H7 (cell line): ENCODE measurements around the gene PEAK1. TPM values are rescaled to one million over a fixed set of nuclear protein-coding genes. Genes with fewer than 3 reads are reported as not detected.

Experiments
- DNase-seq: peaks from one replicate; pipeline ENCODE4 v3.0.0; 2012
- H3K27me3 ChIP-seq: 2 replicates; pipeline ENCODE4 v1.6.0; 2011; ENCODE audit warnings: mild to moderate bottlenecking, low read length; ENCODE audit not compliant: control insufficient read depth, insufficient read depth
- H3K36me3 ChIP-seq: replicated peaks from 2 replicates; pipeline ENCODE4 v1.5.1; 2011; ENCODE audit warnings: low read length; ENCODE audit not compliant: control insufficient read depth, insufficient read depth
- H3K4me3 ChIP-seq: 2 replicates; pipeline ENCODE4 v1.5.1; 2011; ENCODE audit warnings: low read depth, mild to moderate bottlenecking, control low read depth, low read length, moderate library complexity; ENCODE audit not compliant: insufficient read depth
- total RNA-seq: library from RNA; depleted of rRNA; stranded (reverse); fragments of >200 nt; shearing (Covaris generic); gene quantifications from 2 replicates; pipeline ENCODE4 v1.2.3, GENCODE V29; 2014

The PEAK1 gene
- total RNA-seq, 1 experiment from 2014 or later: 8.9 TPM

DNA sequence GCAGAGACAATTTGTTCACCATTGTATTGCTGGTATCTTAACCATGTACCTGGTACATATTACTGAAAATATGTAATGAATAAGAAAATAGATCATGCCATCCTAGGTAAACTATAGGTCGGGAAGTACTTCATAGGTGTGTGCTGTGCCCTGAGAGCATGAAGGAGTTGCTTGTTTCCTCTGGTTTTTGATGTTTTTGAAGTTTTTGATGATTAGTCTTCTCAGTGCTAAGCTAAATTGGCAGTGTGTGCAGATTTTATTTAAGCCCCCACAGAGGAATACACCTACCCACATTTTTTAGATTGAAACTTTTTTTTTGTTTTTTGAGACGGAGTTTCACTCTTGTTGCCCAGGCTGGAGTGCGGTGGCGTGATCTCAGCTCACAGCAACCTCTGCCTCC, 17.4 kb upstream of the PEAK1 start:
- no peak overlapping the region for H3K4me3 ChIP-seq
- H3K36me3 ChIP-seq: no peaks in the 10 kb centered on the region
- no peak for DNase-seq
- no peaks in the 10 kb centered on the region for H3K27me3 ChIP-seq

DNA sequence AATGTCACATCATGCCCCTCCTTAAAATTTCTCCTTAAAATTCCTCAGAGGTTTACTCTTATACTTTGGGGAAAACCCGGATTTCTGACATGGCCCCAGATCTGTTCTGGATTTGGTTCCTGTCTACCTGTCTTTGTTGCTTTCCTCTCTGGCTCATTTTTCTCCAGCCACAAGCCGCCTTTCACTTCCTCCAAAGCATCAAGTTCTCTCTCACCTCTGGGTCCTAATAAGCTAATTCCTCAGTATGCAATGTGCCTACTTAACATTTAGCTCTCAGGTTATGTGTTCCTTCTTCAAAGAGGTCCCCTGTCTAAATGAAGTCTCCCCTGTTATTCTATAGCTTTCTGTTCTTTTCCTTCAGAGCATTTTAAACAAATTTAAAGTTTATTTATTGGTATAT, 16.9 kb upstream of the PEAK1 start:
- H3K4me3 ChIP-seq: no peak overlapping the region
- DNase-seq: no peak
- H3K36me3 ChIP-seq: no peaks in the 10 kb centered on the region
- no peaks in the 10 kb centered on the region for H3K27me3 ChIP-seq

DNA sequence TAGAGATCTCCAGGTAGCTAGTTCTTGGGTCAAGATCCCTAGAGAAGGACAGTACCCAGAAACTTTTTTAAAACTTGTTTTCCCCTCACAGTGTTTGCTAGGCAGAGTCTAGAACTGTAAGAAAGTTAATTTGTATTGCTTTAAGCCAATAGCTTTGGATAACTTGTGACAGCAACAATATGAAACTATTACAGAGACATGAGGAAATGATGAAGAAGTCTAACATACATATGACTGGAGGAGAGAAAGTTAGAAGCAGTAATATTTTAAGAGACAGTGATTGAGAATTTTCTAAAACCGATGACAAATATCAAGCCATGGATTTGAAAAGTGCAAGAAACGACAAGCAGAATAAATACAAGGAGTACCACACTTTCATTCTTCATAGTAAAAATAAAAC, 10.7 kb upstream of the PEAK1 start:
- no peaks in the 10 kb centered on the region for H3K36me3 ChIP-seq
- no peaks in the 10 kb centered on the region for H3K27me3 ChIP-seq
- DNase-seq: no peak
- no peak overlapping the region for H3K4me3 ChIP-seq

DNA sequence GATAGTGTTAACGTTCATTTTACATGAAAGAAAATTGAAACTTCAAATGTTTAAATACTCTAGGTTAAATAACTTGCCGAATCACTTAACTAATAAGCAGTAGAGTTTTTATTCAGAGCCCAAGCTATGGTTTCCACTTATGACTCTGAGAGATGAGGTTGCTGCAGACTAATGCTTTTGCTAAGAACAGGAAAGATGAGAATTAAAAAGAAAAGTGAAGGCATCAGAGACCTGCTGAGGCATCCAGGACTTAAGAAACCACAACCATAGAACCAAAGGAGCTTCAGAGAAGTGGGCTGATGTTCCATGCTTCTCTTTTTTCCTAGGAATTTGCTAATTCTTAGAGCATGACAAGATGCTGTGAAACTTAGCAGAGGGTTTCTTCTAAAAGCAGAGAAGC, 10.3 kb upstream of the PEAK1 start:
- Histone ChIP-seq H3K27me3 (no peaks in the 10 kb centered on the region), H3K4me3 (no peak overlapping the region), H3K36me3 (no peaks in the 10 kb centered on the region)
- no peak for DNase-seq

DNA sequence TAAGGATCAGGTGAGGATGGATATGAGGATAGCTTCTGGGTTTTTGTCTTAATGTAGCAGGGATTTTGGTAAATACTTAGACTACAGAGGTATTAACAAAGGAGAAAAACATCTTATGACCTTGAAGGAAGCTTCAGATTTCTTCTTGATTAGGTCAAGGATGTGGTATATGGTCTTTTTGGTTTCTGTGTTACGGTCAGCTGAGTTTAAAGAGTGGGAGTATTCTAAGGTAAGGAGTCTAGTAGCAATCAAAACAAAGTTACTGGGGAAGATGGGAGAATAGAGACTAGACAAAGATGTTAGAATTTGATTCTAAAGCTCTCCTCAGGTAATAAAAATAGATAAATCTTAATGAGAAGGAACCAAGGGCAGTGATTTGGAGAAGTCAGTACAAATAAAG, 7.0 kb upstream of the PEAK1 start:
- H3K36me3 ChIP-seq: no peaks in the 10 kb centered on the region
- no peak overlapping the region for H3K4me3 ChIP-seq
- no peaks in the 10 kb centered on the region for H3K27me3 ChIP-seq
- no peak for DNase-seq

DNA sequence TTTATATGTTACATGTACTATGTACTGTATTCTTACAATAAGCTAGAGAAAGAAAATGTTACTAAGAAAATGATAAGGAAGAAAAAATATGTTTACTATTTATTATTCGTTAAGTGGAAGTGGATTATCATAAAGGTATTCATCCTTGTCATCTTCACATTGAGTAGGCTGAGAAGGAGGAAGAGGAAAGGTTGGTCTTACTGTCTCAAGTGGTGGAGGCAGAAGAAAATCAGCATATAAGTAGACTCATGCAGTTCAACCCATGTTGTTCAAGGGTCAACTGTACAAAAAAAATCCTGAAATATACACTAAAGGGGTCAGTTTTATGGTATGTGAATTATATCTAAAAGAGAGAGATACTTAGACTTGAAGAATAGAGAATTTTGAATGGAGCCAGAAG, 6.5 kb upstream of the PEAK1 start:
- no peak for DNase-seq
- Histone ChIP-seq H3K36me3 (no peaks in the 10 kb centered on the region), H3K4me3 (no peak overlapping the region), H3K27me3 (no peaks in the 10 kb centered on the region)

DNA sequence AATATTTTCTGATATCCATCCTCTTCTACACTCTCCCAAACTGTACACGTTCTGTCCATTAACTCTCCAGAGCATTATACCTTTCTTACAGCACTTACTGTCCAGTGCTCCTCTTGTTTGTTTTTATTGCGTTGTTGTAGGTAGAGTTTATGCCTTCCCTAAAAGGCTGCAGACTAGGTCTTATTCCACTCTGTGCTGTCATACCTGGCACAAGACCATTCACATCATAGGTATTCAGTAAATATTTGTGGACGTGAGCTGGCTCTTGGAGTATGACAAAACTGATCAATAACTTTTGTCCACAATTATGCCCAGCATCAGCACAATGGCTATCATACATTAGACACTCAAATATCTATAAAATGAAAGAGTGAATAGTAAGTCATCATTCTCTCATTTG, 5.2 kb upstream of the PEAK1 start:
- H3K27me3 ChIP-seq: no peaks in the 10 kb centered on the region
- H3K36me3 ChIP-seq: no peaks in the 10 kb centered on the region
- DNase-seq: no peak
- no peak overlapping the region for H3K4me3 ChIP-seq

DNA sequence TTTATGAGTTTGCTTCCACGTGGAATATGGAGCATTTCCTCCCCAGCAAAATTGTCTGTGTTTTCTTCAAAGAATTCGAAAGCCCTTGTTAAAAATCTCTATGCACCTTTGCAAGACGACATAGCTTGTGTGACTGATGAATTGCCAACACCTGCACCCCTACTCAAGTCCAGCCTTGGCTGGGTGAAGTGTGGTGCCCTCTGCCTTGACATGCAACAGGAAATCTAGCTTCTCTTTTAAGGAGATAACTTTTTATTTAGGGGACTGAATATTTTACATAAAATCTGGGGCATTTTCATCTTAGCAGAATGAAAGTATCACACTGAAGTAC, 1.4 kb upstream of the PEAK1 start:
- DNase-seq: peak; percentile 33
- Histone ChIP-seq H3K4me3 (peak overlapping the region; percentile 78), H3K27me3 (peaks cover 1% of the 10 kb centered on the region; the same call in 1 of the 2 replicates), H3K36me3 (no peaks in the 10 kb centered on the region)

DNA sequence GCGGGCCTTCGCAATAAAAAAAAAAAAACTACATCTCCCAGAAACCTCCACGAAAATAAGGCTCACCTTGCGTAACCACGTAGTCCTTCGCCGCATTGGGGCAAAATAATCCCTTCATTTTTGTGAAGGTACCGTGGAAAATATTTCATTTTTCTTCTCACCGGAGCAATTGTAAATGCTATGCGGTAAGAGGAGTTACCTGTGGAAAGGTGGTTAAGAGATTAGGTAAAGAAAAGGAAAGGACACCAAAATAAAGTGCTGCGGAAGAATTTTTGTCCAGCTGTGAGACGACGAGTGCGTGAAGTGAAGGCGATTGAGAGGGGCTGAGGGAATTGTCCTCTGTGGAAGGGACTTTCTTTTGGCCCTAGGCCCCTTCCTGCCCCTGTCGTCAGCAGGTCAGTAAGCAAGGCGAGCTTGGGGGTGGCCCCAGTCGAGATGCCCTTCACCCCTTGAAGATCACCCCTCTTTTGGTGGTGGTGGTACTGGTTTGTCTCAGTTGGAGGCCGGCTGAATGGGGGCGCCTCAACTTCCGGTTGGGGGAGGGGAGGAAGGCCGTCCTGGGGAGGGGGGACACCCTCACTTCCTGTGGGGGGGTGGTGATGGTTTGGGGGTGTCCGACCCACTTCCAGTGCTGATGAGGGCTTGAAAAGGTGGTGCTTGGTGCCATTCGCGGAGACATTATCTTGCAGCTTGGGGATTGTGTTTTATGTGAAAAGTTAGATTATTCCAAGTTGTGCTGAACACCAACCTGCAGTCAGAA, 886 bp upstream of the PEAK1 start, which contains the start of gene HMG20A:
Gene HMG20A, plus strand, starts transcription at position 279 of the 760 bp plus-strand sequence. CDS start 37,520 bp downstream, outside the sequence.
- Histone ChIP-seq H3K36me3 (no peaks in the 10 kb centered on the region), H3K27me3 (peaks cover 1% of the 10 kb centered on the region; the same call in 1 of the 2 replicates), H3K4me3 (peak within 1 kb of the TSS; percentile 78)
- peak; percentile 59 for DNase-seq

DNA sequence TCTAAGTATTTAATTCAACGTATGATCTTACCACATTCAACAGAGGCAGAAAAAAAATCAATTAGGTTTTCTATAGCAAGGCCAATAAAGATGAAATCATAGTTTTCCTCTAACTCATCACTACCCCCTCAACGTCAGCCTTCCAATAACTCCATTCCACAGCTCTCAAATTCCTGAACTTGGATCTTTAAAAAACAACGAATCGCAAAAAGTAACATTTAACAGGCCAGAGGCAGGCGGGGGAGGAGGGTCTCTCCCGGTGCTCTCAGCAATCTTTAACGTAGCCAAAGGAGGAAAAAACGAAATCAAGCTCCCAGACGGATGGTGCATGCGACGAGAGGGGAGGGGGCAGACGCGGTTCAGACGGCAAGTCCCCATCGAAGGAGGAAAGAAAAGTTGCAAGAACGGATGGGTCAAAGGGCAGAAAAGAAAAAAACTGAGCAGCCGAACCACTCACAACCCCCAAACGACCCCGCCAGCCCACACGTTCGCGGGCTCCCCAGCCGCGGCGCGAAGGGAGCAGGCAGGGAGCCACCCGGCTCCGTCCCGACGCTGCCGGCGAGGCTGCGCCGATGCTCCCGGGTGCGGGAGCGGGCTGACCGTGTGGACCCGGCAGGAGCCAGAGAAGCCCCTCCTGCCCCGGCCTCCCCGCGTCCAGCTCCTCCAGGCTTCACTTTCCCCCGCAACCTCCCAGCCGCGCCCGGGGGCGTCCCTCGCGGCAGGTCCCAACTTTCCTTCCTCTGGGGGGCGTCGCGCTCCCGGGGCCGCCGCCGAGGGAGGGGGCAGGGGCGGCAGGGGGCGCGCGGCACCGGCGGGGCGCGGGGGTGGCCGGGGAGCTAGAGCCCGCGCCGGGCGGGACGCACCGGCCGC, 703 bp downstream of the PEAK1 start:
- Histone ChIP-seq H3K4me3 (peak overlapping the region; percentile 74), H3K27me3 (peaks cover 4% of the 10 kb centered on the region), H3K36me3 (no peaks in the 10 kb centered on the region)
- DNase-seq: peak; percentile 78

DNA sequence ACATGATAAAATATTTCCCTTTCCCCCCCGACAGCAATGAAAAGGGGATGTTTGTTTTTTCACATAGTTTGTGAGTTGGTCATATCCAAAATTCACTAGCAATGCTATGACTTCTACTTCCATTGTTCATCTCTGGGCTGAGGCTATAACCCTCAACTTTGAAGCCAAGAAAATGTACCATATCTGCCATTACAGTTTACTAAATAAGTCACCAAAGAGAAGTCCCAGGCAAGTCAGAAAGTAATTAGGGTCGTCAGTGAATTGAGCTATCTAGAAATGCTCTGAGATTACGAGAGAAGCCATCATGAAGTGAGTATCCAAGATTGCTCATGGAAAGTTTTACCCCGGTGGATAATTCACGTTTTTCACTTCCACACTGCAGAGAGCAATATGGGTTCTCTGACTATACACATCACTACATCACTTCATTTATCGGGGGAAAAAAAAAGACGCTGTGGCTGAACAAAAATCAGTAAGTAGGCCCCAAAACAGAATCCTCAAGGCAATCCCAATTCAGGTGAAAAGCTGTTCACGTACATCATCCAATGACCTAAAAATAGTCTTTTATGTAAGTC, 1.4 kb downstream of the PEAK1 start:
- peaks cover 4% of the 10 kb centered on the region for H3K27me3 ChIP-seq
- no peaks in the 10 kb centered on the region for H3K36me3 ChIP-seq
- no peak for DNase-seq
- H3K4me3 ChIP-seq: peak overlapping the region; percentile 74; the same call in 1 of the 2 replicates

DNA sequence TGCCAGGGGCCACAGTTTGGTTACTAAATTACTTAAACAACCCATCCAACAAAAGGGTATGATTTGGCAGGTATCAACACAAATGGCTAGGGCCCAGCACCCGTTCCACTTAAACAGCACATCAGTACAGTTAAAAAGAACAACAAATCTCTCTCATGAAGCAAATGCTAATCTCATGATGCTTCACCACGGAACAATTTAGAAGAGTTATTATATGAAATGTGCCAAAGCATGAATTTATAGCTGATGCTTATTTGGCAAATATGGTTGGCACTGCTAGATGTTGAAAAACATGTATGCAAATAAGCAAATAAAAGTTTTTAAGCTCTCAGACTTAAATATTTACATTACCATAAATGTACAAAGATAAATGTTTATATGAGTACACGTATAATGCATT, 2.3 kb downstream of the PEAK1 start:
- no peaks in the 10 kb centered on the region for H3K36me3 ChIP-seq
- peaks cover 4% of the 10 kb centered on the region for H3K27me3 ChIP-seq
- H3K4me3 ChIP-seq: no peak overlapping the region
- no peak for DNase-seq

DNA sequence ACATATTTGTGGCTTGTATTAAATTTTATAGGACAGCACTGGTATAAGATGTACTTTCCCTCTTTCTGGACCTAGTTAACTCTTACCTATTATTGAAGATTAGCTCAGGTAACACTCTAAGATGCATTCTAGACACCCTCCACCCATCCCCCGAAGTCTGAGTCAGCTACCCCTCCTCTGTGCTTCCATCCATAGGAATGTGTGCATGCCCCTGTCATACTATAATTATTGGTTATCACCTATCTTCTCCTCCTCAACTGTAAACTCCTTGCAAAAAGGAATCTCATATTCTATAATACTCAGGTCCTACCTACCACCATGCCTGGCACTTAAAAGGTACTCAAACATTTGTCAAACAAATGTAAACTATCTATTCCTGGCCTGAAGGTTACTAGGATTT, 3.0 kb downstream of the PEAK1 start:
- Histone ChIP-seq H3K4me3 (no peak overlapping the region), H3K36me3 (no peaks in the 10 kb centered on the region), H3K27me3 (peaks cover 4% of the 10 kb centered on the region)
- DNase-seq: peak; percentile 33

DNA sequence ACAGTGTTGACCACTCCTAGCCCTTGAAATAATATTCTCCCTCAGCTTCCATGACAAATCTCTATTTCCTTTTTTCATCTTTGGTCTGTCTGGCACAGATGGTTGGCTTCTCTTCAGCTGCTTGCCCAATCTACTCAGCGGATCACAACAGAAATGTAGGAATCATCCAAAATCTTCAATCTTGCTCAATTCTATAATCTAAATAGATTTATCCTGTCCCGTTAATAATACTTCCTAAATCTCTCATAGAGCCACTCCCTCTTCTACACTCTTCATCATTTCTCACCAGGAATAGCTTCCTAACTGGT, 3.8 kb downstream of the PEAK1 start:
- Histone ChIP-seq H3K36me3 (no peaks in the 10 kb centered on the region), H3K27me3 (peaks cover 4% of the 10 kb centered on the region), H3K4me3 (no peak overlapping the region)
- DNase-seq: no peak
